GM12878 (cell line): ENCODE data around the gene ATP5F1A.

Source experiments
- EP300 ChIP-seq, 2 experiments: fragments of 150-350 bp in 1 of 2; IDR thresholded peaks; 2 replicates each; pipeline ENCODE4 v1.6.1; 2011 to 2012; ENCODE audit warnings: low read depth in 2 of 2, low read length in 2 of 2, borderline replicate concordance in 1 of 2, improper control_type of control experiment in 1 of 2, inconsistent platforms in 1 of 2; ENCODE audit not compliant: control insufficient read depth in 1 of 2
- FOS ChIP-seq: IDR thresholded peaks from 3 replicates; pipeline ENCODE4 v1.6.1; 2011; ENCODE audit warnings: borderline replicate concordance; ENCODE audit not compliant: insufficient read length; ENCODE audit errors: extremely low read depth
- HDAC6 ChIP-seq: fragments of 200-600 bp; sonication (generic); IDR thresholded peaks from one replicate; pipeline ENCODE4 v1.8.0; 2017; ENCODE audit warnings: antibody characterized with exemption; ENCODE audit not compliant: unreplicated experiment
- POLR2A ChIP-seq: IDR thresholded peaks from 2 replicates; pipeline ENCODE4 v1.6.1; 2011; ENCODE audit warnings: low read depth, mild to moderate bottlenecking, low read length
- POLR2AphosphoS5 ChIP-seq: IDR thresholded peaks from 2 replicates; pipeline ENCODE4 v1.6.1; 2011; ENCODE audit warnings: mild to moderate bottlenecking, low read length, inconsistent platforms
- RAD21 ChIP-seq: IDR thresholded peaks from 2 replicates; pipeline ENCODE4 v1.6.1; 2011; ENCODE audit warnings: mild to moderate bottlenecking, low read depth, low read length, moderate library complexity; ENCODE audit not compliant: insufficient read depth
- SMC3 ChIP-seq: IDR thresholded peaks from 2 replicates; pipeline ENCODE4 v1.6.1; 2011; ENCODE audit warnings: low read length, improper control_type of control experiment, borderline replicate concordance
- SREBF2 ChIP-seq: IDR thresholded peaks from 2 replicates; pipeline ENCODE4 v1.6.1; 2012; ENCODE audit warnings: mild to moderate bottlenecking, low read length
- ZNF207 ChIP-seq: fragments of 450-650 bp; IDR thresholded peaks from 2 replicates; pipeline ENCODE4 v1.6.1; 2014; ENCODE audit warnings: antibody characterized with exemption, mild to moderate bottlenecking, borderline replicate concordance
- ZNF24 ChIP-seq: fragments of 450-650 bp; IDR thresholded peaks from 2 replicates; pipeline ENCODE4 v1.6.1; 2017; ENCODE audit warnings: antibody characterized with exemption, mild to moderate bottlenecking
- TF ChIP-seq, protein P1 (sequence below), 3 experiments: IDR thresholded peaks in 2 of 3; conservative IDR thresholded peaks in 1 of 3; 2 replicates each; pipeline ENCODE4 v1.5.1; 2011; ENCODE audit warnings: low read depth in 3 of 3, low read length in 3 of 3, mild to moderate bottlenecking in 3 of 3, control low read depth in 2 of 3, moderate library complexity in 2 of 3, inconsistent platforms in 1 of 3, mixed read lengths in 1 of 3; ENCODE audit not compliant: control insufficient read depth in 2 of 3, insufficient read depth in 1 of 3; ENCODE audit errors: extremely low read depth in 1 of 3

DNA sequence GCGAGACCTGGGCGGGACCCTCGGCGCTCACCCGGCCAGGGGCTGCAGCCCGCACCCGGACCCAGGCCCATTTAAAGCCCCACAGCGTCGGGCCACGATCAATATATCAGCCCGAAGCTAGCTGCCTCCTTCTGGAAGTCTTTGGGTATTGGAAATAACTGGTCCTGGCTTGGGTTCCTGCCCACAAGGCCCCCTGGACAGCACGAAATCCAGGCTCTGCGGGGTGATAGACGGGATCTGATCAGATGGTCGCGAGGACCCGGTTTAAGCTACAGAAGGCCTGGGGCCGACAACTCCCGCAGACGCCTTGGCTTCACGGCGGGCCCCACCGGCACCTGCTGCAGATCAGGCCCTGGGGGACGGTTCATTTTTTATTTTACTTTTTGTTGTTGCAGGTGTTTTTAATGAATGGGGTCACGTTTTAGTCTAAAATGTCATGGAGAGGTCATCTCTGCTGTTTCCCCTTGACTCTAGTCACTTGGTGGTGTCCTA, 25.7 kb downstream of the ATP5F1A start:
- no peak for TF ChIP-seq POLR2AphosphoS5
- no peak for TF ChIP-seq SMC3
- no peak for TF ChIP-seq RAD21
- TF ChIP-seq, protein P1, sequence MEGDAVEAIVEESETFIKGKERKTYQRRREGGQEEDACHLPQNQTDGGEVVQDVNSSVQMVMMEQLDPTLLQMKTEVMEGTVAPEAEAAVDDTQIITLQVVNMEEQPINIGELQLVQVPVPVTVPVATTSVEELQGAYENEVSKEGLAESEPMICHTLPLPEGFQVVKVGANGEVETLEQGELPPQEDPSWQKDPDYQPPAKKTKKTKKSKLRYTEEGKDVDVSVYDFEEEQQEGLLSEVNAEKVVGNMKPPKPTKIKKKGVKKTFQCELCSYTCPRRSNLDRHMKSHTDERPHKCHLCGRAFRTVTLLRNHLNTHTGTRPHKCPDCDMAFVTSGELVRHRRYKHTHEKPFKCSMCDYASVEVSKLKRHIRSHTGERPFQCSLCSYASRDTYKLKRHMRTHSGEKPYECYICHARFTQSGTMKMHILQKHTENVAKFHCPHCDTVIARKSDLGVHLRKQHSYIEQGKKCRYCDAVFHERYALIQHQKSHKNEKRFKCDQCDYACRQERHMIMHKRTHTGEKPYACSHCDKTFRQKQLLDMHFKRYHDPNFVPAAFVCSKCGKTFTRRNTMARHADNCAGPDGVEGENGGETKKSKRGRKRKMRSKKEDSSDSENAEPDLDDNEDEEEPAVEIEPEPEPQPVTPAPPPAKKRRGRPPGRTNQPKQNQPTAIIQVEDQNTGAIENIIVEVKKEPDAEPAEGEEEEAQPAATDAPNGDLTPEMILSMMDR (IDR thresholded peaks at IDR 0.05 in 2 of 3, conservative IDR thresholded peaks at IDR 0.05 in 1 of 3; ENCODE audit: control insufficient read depth in 2 of 3, extremely low read depth in 1 of 3, insufficient read depth in 1 of 3, low read depth in 3 of 3, low read length in 3 of 3): no peak
- TF ChIP-seq FOS: no peak
- no peak for TF ChIP-seq EP300 (IDR thresholded peaks at IDR 0.05; ENCODE audit: borderline replicate concordance in 1 of 2, control insufficient read depth in 1 of 2, low read depth in 2 of 2, low read length in 2 of 2)
- no peak for TF ChIP-seq HDAC6
- TF ChIP-seq ZNF207: no peak
- TF ChIP-seq SREBF2: no peak
- no peak for TF ChIP-seq ZNF24
- no peak for TF ChIP-seq POLR2A
